ENCODE measurements around the gene LIME1. TPM values are rescaled to one million over a fixed set of nuclear protein-coding genes. Genes with fewer than 3 reads are reported as not detected.

The LIME1 gene
- total RNA-seq, 1 experiment from 2014 or later: 27.4 TPM

GRCh38 chr20:63704749-63705117 is 31.7 kb upstream of the LIME1 start:
- CTCF ChIA-PET: no interaction called here
- no peak for TF ChIP-seq POLR2AphosphoS5 (IDR thresholded peaks at IDR 0.05; ENCODE audit: low read depth, low read length)
- no peak for TF ChIP-seq EGR1 (IDR thresholded peaks at IDR 0.05; ENCODE audit: low read depth)
- no peak for TF ChIP-seq ELF1 (IDR thresholded peaks at IDR 0.05; ENCODE audit: borderline replicate concordance, low read depth)
- TF ChIP-seq ZBTB33 (IDR thresholded peaks at IDR 0.05; ENCODE audit: extremely low read depth, insufficient replicate concordance, low read length): no peak
- TF ChIP-seq FOSL1 (IDR thresholded peaks at IDR 0.05; ENCODE audit: low read depth): no peak
- no peak for TF ChIP-seq SRF (IDR thresholded peaks at IDR 0.05; ENCODE audit: low read depth)
- TF ChIP-seq EZH2phosphoT487 (IDR thresholded peaks at IDR 0.05; ENCODE audit: borderline replicate concordance): no peak
- no peak for TF ChIP-seq YY1 (IDR thresholded peaks at IDR 0.05; ENCODE audit: extremely low read depth, insufficient replicate concordance, low read depth, low read length)
- TF ChIP-seq POLR2A (IDR thresholded peaks at IDR 0.05; ENCODE audit: borderline replicate concordance, extremely low read depth, insufficient read depth, insufficient read length): no peak
- TF ChIP-seq TCF7L2 (IDR thresholded peaks at IDR 0.05; ENCODE audit: borderline replicate concordance, extremely low read depth, insufficient read depth, insufficient read length): no peak
- TF ChIP-seq ATF3 (IDR thresholded peaks at IDR 0.05): no peak
- TF ChIP-seq EZH2 (IDR thresholded peaks at IDR 0.05): no peak
- TF ChIP-seq CEBPB (IDR thresholded peaks at IDR 0.05; ENCODE audit: low read depth): no peak
- no peak for TF ChIP-seq JUND (IDR thresholded peaks at IDR 0.05)
- TF ChIP-seq REST (IDR thresholded peaks at IDR 0.05; ENCODE audit: low read depth): no peak
- TF ChIP-seq MAX (IDR thresholded peaks at IDR 0.05): no peak
- no peak for TF ChIP-seq CBX3 (IDR thresholded peaks at IDR 0.05; ENCODE audit: low read depth)
- TF ChIP-seq RAD21 (IDR thresholded peaks at IDR 0.05; ENCODE audit: low read depth): no peak
- no peak for TF ChIP-seq SP1 (IDR thresholded peaks at IDR 0.05; ENCODE audit: low read depth)
- no peak for TF ChIP-seq CTCF (IDR thresholded peaks at IDR 0.05 in 2 of 3, conservative IDR thresholded peaks at IDR 0.05 in 1 of 3; ENCODE audit: borderline replicate concordance in 1 of 3, insufficient read depth in 1 of 3, low read depth in 2 of 3, low read length in 2 of 3)
- POLR2A ChIA-PET: no interaction called here
- Histone ChIP-seq H3K4me1 (ENCODE audit: control insufficient read depth in 1 of 2, insufficient read depth in 2 of 2, low read length in 2 of 2) (peaks cover 14 to 53% of the 10 kb centered on the region in 2 experiments), H3K27me3 (ENCODE audit: insufficient read depth, low read length) (no peaks in the 10 kb centered on the region), H3K9me3 (ENCODE audit: control insufficient read depth in 1 of 2, insufficient read depth in 1 of 2, low read depth in 1 of 2, low read length in 2 of 2) (no peaks in the 10 kb centered on the region), H3K79me2 (ENCODE audit: insufficient read depth, low read length) (peaks cover 47% of the 10 kb centered on the region), H2AFZ (ENCODE audit: low read depth, low read length, poor library complexity, severe bottlenecking) (no peak overlapping the region), H3K27ac (ENCODE audit: low read depth, low read length) (no peak overlapping the region), H3K4me2 (ENCODE audit: low read length) (no peak overlapping the region), H3K9ac (ENCODE audit: low read length) (no peak overlapping the region), H4K20me1 (ENCODE audit: insufficient read depth) (no peaks in the 10 kb centered on the region), H3K9me2 (ENCODE audit: insufficient read depth) (no peaks in the 10 kb centered on the region), H3K4me3 (replicated peaks in 1 of 2; ENCODE audit: low read depth in 1 of 2, low read length in 2 of 2) (no peak overlapping the region), H3K36me3 (ENCODE audit: control insufficient read depth in 1 of 2, insufficient read depth in 2 of 2, low read length in 2 of 2) (peaks cover 7 to 28% of the 10 kb centered on the region in 2 experiments; a peak in 3 of 4 replicates)
- intact Hi-C loops (cut with micrococcal nuclease): loop anchor here (10.0 kb wide), 1 partner anchor 350 kb away; no protein-coding TSS in a partner anchor
- no peak for DNase-seq (ENCODE audit: low read depth, low spot score)
- RAD21 ChIA-PET (ENCODE audit: low non-redundant PET in 1 of 2, low total read pairs in 2 of 2, uncharacterized antibody in 2 of 2, unreplicated experiment in 2 of 2): no interaction called here
- no peak for ATAC-seq
- BruUV-seq (replicated peaks): no TSS peak
